Uterus (tissue), 2 donors: Measurements from ENCODE around the gene RTP4.

Source experiments
- POLR2A ChIP-seq, 2 donors: fragments of 450-650 bp; IDR thresholded peaks; one replicate each; pipeline ENCODE4 v1.6.1; 2016; ENCODE audit warnings: antibody characterized with exemption in 2 of 2, mild to moderate bottlenecking in 1 of 2, moderate library complexity in 1 of 2
- TF ChIP-seq, protein P1 (sequence below), 4 experiments: fragments of 200-600 bp in 2 of 4; fragments of 450-650 bp in 2 of 4; sonication (generic) in 2 of 4; IDR thresholded peaks; one replicate each; pipeline ENCODE4 v1.5.1; 2016 to 2019; ENCODE audit warnings: antibody characterized with exemption in 4 of 4, mild to moderate bottlenecking in 2 of 4, moderate library complexity in 1 of 4

DNA sequence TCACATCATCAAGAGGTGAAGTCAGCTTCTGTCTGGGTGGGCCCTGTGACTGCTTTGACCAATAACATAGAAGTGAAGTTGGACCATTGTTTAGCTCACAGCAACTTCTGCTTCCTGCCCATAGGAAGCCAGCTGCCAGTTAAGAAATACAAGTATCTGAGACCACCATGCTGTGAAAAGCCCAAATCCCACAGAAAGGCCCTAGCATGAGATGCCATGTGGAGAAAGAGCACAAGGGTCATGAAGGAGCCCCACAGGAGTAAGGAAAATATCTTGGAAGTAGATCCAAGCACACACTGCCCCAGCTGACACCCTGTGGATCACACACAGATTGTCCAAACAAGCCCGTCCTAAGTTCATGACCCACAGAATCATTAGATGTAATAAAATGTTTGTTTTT is 28.5 kb downstream of the RTP4 start:
- TF ChIP-seq, protein P1, sequence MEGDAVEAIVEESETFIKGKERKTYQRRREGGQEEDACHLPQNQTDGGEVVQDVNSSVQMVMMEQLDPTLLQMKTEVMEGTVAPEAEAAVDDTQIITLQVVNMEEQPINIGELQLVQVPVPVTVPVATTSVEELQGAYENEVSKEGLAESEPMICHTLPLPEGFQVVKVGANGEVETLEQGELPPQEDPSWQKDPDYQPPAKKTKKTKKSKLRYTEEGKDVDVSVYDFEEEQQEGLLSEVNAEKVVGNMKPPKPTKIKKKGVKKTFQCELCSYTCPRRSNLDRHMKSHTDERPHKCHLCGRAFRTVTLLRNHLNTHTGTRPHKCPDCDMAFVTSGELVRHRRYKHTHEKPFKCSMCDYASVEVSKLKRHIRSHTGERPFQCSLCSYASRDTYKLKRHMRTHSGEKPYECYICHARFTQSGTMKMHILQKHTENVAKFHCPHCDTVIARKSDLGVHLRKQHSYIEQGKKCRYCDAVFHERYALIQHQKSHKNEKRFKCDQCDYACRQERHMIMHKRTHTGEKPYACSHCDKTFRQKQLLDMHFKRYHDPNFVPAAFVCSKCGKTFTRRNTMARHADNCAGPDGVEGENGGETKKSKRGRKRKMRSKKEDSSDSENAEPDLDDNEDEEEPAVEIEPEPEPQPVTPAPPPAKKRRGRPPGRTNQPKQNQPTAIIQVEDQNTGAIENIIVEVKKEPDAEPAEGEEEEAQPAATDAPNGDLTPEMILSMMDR (IDR thresholded peaks at IDR 0.05): no peak
- TF ChIP-seq POLR2A (IDR thresholded peaks at IDR 0.05): no peak
